Lung (tissue), 12 donors: ENCODE data around the gene SLC36A2. TPM values are rescaled to one million over a fixed set of nuclear protein-coding genes. Genes with fewer than 3 reads are reported as not detected.

Source experiments
- ATAC-seq: fragments of 200-7000 bp; cut with Tn5 transposase; one replicate; pipeline ENCODE4 v1.9.1; 2020; ENCODE audit warnings: moderate number of reproducible peaks; ENCODE audit not compliant: insufficient read depth, low FRiP score
- DNase-seq, 3 donors: peaks; one replicate each; pipeline ENCODE4 v3.0.0-alpha.2; 2013 to 2017
- H3K27ac ChIP-seq, 2 donors: one replicate each; pipeline ENCODE4 v1.5.1; 2013; ENCODE audit warnings: mild to moderate bottlenecking in 2 of 2, moderate library complexity in 2 of 2, control low read depth in 1 of 2, inconsistent platforms in 1 of 2, low read depth in 1 of 2, low read length in 1 of 2
- H3K27me3 ChIP-seq, 3 donors: one replicate each; pipeline ENCODE4 v1.5.1; 2013; ENCODE audit warnings: low read length in 2 of 3; ENCODE audit not compliant: control insufficient read depth in 3 of 3, insufficient read depth in 3 of 3
- H3K36me3 ChIP-seq, 4 donors: one replicate each; pipeline ENCODE4 v1.5.1; 2013; ENCODE audit warnings: low read length in 4 of 4, mild to moderate bottlenecking in 1 of 4, moderate library complexity in 1 of 4; ENCODE audit not compliant: control insufficient read depth in 4 of 4, insufficient read depth in 4 of 4
- H3K4me1 ChIP-seq, 5 donors: one replicate each; pipeline ENCODE4 v1.5.1; 2013; ENCODE audit warnings: low read length in 5 of 5, mild to moderate bottlenecking in 2 of 5, moderate library complexity in 1 of 5; ENCODE audit not compliant: control insufficient read depth in 5 of 5, insufficient read depth in 5 of 5
- H3K4me3 ChIP-seq: one replicate; pipeline ENCODE4 v1.5.1; 2013; ENCODE audit warnings: mild to moderate bottlenecking, control low read depth, moderate library complexity
- H3K9ac ChIP-seq, 2 donors: one replicate each; pipeline ENCODE4 v1.5.1; 2013; ENCODE audit warnings: low read length in 2 of 2, control low read depth in 1 of 2; ENCODE audit not compliant: insufficient read depth in 1 of 2
- H3K9me3 ChIP-seq, 4 donors: one replicate each; pipeline ENCODE4 v1.5.1; 2013; ENCODE audit warnings: low read length in 3 of 4, mild to moderate bottlenecking in 1 of 4, moderate library complexity in 1 of 4; ENCODE audit not compliant: control insufficient read depth in 4 of 4, insufficient read depth in 3 of 4
- WGBS, 2 donors: extraction: QIAGEN DNeasy Blood & Tissue Kit; methylation state at CpG; one replicate each; pipeline ENCODE4 v1.1.7; 2013; 5-methylcytosine and 5-hydroxymethylcytosine counted together
- polyA plus RNA-seq, 2 donors: library from polyadenylated mRNA; stranded (reverse); fragments of 200-250 nt; gene quantifications; one replicate each; pipeline ENCODE4 v1.2.1, GENCODE V29; 2013
- total RNA-seq, 2 donors: library from RNA; depleted of rRNA in 1 of 2; stranded (reverse); fragments of >200 nt in 1 of 2; gene quantifications; one replicate each; pipeline ENCODE4 v1.2.1, GENCODE V29; 2014 to 2021
- TF ChIP-seq, protein P1 (sequence below): IDR thresholded peaks from 2 replicates; pipeline ENCODE4 v1.5.1; 2012; ENCODE audit warnings: mild to moderate bottlenecking; ENCODE audit errors: control extremely low read depth, extremely low read depth
- donor health status: control.
- donor health status: control.
- donor health status: Bipolar disorder and iron deficiency.
- donor health status: healthy.
- donor health status: DM: yes; HTN: yes; CAD: no.

Gene SLC36A2
- total and polyA plus RNA-seq, 4 donors = not detected

DNA sequence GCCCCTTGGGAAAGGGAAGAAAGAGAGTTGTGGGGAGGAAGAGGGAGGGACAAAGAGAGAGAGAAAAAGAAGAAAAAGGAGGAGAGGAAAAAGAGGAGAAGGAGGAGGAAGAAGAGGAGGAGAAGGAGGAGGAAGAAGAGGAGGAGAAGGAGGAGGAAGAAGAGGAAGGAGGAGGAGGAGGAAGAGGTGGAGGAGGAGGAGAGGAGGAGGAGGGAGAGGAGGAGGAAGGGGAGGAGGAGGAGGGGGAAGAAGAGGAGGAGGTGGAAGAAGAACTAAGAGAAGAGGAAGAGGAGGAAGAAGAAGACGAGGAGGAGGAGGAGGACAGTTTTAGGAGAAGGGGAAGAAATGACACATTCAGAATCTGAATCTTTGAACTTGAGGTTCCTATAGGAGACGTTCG lies 7.4 kb downstream of the SLC36A2 start:
- H3K4me1 ChIP-seq = peaks cover 0 to 5% (median 0%) of the 10 kb centered on the region in 5 donors
- H3K9me3 ChIP-seq = peaks cover 0 to 5% (median 0%) of the 10 kb centered on the region in 4 donors
- ATAC-seq = no peak
- 74 to 76% methylated on average over 3 of the region's 3 CpGs for WGBS, 2 donors
- H3K9ac ChIP-seq = no peak overlapping the region
- peaks cover 0 to 6% (median 2%) of the 10 kb centered on the region in 3 donors for H3K27me3 ChIP-seq
- TF ChIP-seq, protein P1, sequence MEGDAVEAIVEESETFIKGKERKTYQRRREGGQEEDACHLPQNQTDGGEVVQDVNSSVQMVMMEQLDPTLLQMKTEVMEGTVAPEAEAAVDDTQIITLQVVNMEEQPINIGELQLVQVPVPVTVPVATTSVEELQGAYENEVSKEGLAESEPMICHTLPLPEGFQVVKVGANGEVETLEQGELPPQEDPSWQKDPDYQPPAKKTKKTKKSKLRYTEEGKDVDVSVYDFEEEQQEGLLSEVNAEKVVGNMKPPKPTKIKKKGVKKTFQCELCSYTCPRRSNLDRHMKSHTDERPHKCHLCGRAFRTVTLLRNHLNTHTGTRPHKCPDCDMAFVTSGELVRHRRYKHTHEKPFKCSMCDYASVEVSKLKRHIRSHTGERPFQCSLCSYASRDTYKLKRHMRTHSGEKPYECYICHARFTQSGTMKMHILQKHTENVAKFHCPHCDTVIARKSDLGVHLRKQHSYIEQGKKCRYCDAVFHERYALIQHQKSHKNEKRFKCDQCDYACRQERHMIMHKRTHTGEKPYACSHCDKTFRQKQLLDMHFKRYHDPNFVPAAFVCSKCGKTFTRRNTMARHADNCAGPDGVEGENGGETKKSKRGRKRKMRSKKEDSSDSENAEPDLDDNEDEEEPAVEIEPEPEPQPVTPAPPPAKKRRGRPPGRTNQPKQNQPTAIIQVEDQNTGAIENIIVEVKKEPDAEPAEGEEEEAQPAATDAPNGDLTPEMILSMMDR = no peak
- no peak overlapping the region for H3K4me3 ChIP-seq
- DNase-seq = no peak
- H3K27ac ChIP-seq = no peak overlapping the region
- H3K36me3 ChIP-seq = no peaks in the 10 kb centered on the region

GRCh38 chr5:151338734-151339133 lies 8.6 kb downstream of the SLC36A2 start:
- Histone ChIP-seq H3K4me1 (no peaks in the 10 kb centered on the region), H3K9ac (no peak overlapping the region), H3K9me3 (peaks cover 0 to 2% (median 0%) of the 10 kb centered on the region in 4 donors), H3K27me3 (peaks cover 0 to 6% (median 0%) of the 10 kb centered on the region in 3 donors), H3K27ac (no peak overlapping the region), H3K36me3 (no peaks in the 10 kb centered on the region), H3K4me3 (no peak overlapping the region)
- ATAC-seq = no peak
- DNase-seq = no peak
- WGBS, 2 donors = 82 to 91% methylated on average over 4 of the region's 4 CpGs
- TF ChIP-seq, protein P1 = no peak

DNA sequence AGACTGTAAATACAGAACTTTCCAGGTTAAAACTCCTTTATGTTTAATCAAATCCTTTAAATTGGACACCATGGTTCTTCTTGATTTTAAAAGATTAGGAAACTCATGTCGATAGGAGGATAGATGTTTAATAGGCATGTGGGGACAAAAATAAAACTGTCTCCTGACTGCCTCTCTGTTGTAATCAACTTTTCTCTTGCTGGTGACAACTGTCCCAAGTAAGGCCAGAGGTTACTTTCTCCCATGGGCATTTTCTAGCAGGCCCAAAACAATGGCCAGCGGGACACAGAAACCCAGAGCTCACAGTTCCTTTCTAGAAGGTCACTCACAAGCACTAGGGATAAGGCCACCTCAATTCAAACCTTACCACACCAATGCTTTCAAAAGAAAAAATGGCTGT lies 14.5 kb downstream of the SLC36A2 start:
- DNase-seq = no peak
- TF ChIP-seq, protein P1 = no peak
- Histone ChIP-seq H3K9ac (no peak overlapping the region), H3K9me3 (no peaks in the 10 kb centered on the region), H3K4me1 (no peaks in the 10 kb centered on the region), H3K36me3 (no peaks in the 10 kb centered on the region), H3K27ac (no peak overlapping the region), H3K27me3 (peaks cover 0 to 4% (median 0%) of the 10 kb centered on the region in 3 donors), H3K4me3 (no peak overlapping the region)
- no peak for ATAC-seq
- 92 to 94% methylated on average over 2 of the region's 2 CpGs for WGBS, 2 donors

DNA sequence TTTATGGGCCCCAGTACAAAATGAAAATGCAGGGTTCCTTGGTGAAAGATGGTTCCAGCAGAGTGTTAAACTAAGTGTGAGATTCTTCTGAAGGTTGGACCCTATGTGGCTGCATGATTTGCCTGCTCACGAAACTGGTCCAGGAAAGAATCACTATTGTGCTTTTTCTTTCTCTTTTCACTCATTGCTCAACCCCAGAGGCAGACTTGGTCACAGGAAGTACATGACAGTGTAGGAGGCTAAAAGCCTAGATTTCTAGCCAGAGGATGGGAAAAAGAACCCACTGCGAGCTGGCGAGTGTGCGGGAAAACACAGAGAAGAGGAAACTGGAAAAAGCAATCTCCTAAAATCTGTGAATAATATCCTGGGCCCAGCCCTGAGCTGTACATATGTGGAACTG lies 18.6 kb downstream of the SLC36A2 start:
- ATAC-seq (no peak), DNase-seq (no peak)
- Histone ChIP-seq H3K36me3 (no peaks in the 10 kb centered on the region), H3K4me3 (no peak overlapping the region), H3K9me3 (no peaks in the 10 kb centered on the region), H3K27ac (no peak overlapping the region), H3K4me1 (no peaks in the 10 kb centered on the region), H3K9ac (no peak overlapping the region), H3K27me3 (no peaks in the 10 kb centered on the region)
- 64 to 70% methylated on average over 4 of the region's 4 CpGs for WGBS, 2 donors
- TF ChIP-seq, protein P1 = no peak
